B cell (primary cell): Measurements from ENCODE around the gene KLHL25. TPM values are rescaled to one million over a fixed set of nuclear protein-coding genes. Genes with fewer than 3 reads are reported as not detected.
"Not testable (repeated sequence)": the region's sequence is repeated elsewhere in the genome, so short reads cannot be mapped to it uniquely, and the experiment has no call there.

Experiments used
- ATAC-seq: fragments of 200-7000 bp; cut with Tn5 transposase; one replicate; pipeline ENCODE4 v1.10.0; 2021; ENCODE audit warnings: low read depth, mild to moderate bottlenecking, moderate number of reproducible peaks, moderate library complexity
- CTCF ChIA-PET: fragments of 350-600 bp; sonication (Branson Sonifier 250); formaldehyde crosslinking; loops from one replicate; lab custom pipeline; 2021; ENCODE audit warnings: antibody characterized with exemption, inconsistent platforms; lab: Charles Lee
- POLR2A ChIA-PET: fragments of 350-600 bp; sonication (Branson Sonifier 250); formaldehyde crosslinking; loops from one replicate; lab custom pipeline; 2021; ENCODE audit warnings: antibody characterized with exemption; lab: Charles Lee
- DNase-seq: peaks from one replicate; pipeline ENCODE4 v3.0.0; 2013
- H2AFZ ChIP-seq: 2 replicates; pipeline ENCODE4 v1.6.1; 2012; ENCODE audit warnings: mild to moderate bottlenecking, low read depth, low read length; ENCODE audit not compliant: insufficient read depth, poor library complexity, severe bottlenecking
- H3K27ac ChIP-seq, 2 donors: 1 replicate in 1 of 2; 2 replicates in 1 of 2; pipeline ENCODE4 v1.5.1; 2012 to 2013; ENCODE audit warnings: low read length in 2 of 2, mild to moderate bottlenecking in 2 of 2, moderate library complexity in 1 of 2
- H3K27me3 ChIP-seq, 4 experiments: fragments of 200-600 bp in 1 of 4; sonication (generic) in 1 of 4; replicated peaks in 1 of 4; 1 replicate in 2 of 4; 2 replicates in 2 of 4; pipeline versions ENCODE4 v1.6.1 to v1.7.0; 2013 to 2016; ENCODE audit warnings: low read length in 3 of 4, mild to moderate bottlenecking in 2 of 4, mixed read lengths in 1 of 4, moderate library complexity in 1 of 4; ENCODE audit not compliant: insufficient read depth in 4 of 4, control insufficient read depth in 3 of 4; ENCODE audit errors: control extremely low read depth in 1 of 4
- H3K36me3 ChIP-seq, 2 experiments: replicated peaks in 1 of 2; 1 replicate in 1 of 2; 2 replicates in 1 of 2; pipeline versions ENCODE4 v1.6.1 to v1.7.1; 2013; ENCODE audit warnings: low read length in 1 of 2; ENCODE audit not compliant: insufficient read depth in 2 of 2, control insufficient read depth in 1 of 2; ENCODE audit errors: control extremely low read depth in 1 of 2, extremely low read depth in 1 of 2
- H3K4me1 ChIP-seq, 2 donors: fragments of 200-600 bp in 1 of 2; sonication (generic) in 1 of 2; 1 replicate in 1 of 2; 2 replicates in 1 of 2; pipeline versions ENCODE4 v1.5.1 to v1.6.1; 2013 to 2017; ENCODE audit warnings: low read length in 2 of 2; ENCODE audit not compliant: control insufficient read depth in 2 of 2, insufficient read depth in 2 of 2
- H3K4me2 ChIP-seq: replicated peaks from 2 replicates; pipeline ENCODE3; 2012; ENCODE audit warnings: mild to moderate bottlenecking, low read depth, low read length; ENCODE audit not compliant: poor library complexity, severe bottlenecking
- H3K4me3 ChIP-seq, 5 experiments: fragments of 200-600 bp in 1 of 5; sonication (generic) in 1 of 5; 1 replicate in 3 of 5; 2 replicates in 2 of 5; pipeline versions ENCODE4 v1.5.1 to v1.7.0; 2011 to 2016; ENCODE audit warnings: low read length in 4 of 5, mild to moderate bottlenecking in 4 of 5, low read depth in 2 of 5, control low read depth in 1 of 5, moderate library complexity in 1 of 5; ENCODE audit not compliant: insufficient read depth in 1 of 5; ENCODE audit errors: control extremely low read depth in 1 of 5, extremely low read depth in 1 of 5
- H3K79me2 ChIP-seq: fragments of 200-600 bp; sonication (generic); one replicate; pipeline ENCODE4 v1.6.0; 2016; ENCODE audit warnings: low read length; ENCODE audit not compliant: control insufficient read depth, insufficient read depth
- H3K9ac ChIP-seq: fragments of 200-600 bp; sonication (generic); 2 replicates; pipeline ENCODE4 v1.6.1; 2017; ENCODE audit warnings: mild to moderate bottlenecking, low read length, moderate library complexity
- H3K9me3 ChIP-seq, 3 donors: one replicate each; pipeline versions ENCODE4 v1.6.1 to v1.7.1; 2013; ENCODE audit warnings: low read length in 2 of 3; ENCODE audit not compliant: control insufficient read depth in 2 of 3, insufficient read depth in 1 of 3; ENCODE audit errors: control extremely low read depth in 1 of 3
- H4K20me1 ChIP-seq: 2 replicates; pipeline ENCODE4 v1.6.0; 2012; ENCODE audit warnings: mild to moderate bottlenecking, low read length; ENCODE audit not compliant: insufficient read depth, control insufficient read depth, poor library complexity, severe bottlenecking
- H3K27ac Mint-ChIP-seq: one replicate; pipeline ENCODE4 v1.8.0; 2021; ENCODE audit warnings: mixed read lengths
- H3K27me3 Mint-ChIP-seq: one replicate; pipeline ENCODE4 v1.8.0; 2021; ENCODE audit warnings: mixed read lengths
- H3K4me1 Mint-ChIP-seq: one replicate; pipeline ENCODE4 v1.8.0; 2021; ENCODE audit warnings: mixed read lengths
- H3K4me3 Mint-ChIP-seq: one replicate; pipeline ENCODE4 v1.8.0; 2021; ENCODE audit warnings: mixed read lengths
- H3K9me3 Mint-ChIP-seq: one replicate; pipeline ENCODE4 v1.8.0; 2022; ENCODE audit warnings: mixed read lengths; ENCODE audit not compliant: insufficient read depth
- CTCF ChIP-seq: fragments of 200-600 bp; IDR thresholded peaks from one replicate; pipeline ENCODE4 v1.8.0; 2022; ENCODE audit warnings: antibody characterized with exemption, mild to moderate bottlenecking
- EZH2 ChIP-seq: IDR thresholded peaks from 2 replicates; pipeline ENCODE4 v1.6.1; 2012; ENCODE audit warnings: borderline replicate concordance, low read depth, mild to moderate bottlenecking, moderate library complexity, low read length; ENCODE audit not compliant: insufficient read depth, poor library complexity, severe bottlenecking
- WGBS: methylation state at CpG from one replicate; pipeline ENCODE4 v1.1.5; 2013; ENCODE audit warnings: missing lambda C conversion rate; ENCODE audit not compliant: insufficient coverage; 5-methylcytosine and 5-hydroxymethylcytosine counted together
- intact Hi-C: fragments of 100-400 bp; cut with micrococcal nuclease; formaldehyde crosslinking; loops from one replicate; pipeline ENCODE4 v1.10.0; 2022
- polyA plus RNA-seq: library from polyadenylated mRNA; depleted of rRNA; stranded (reverse); fragments of >200 nt; gene quantifications from 2 replicates; pipeline ENCODE4 v1.2.3, GENCODE V29; 2012
- total RNA-seq, 2 donors: library from RNA; stranded (reverse); fragments of 120-200 nt in 1 of 2; gene quantifications; 1 replicate in 1 of 2; 2 replicates in 1 of 2; pipeline versions ENCODE4 v1.2.3 to v1.2.4, GENCODE V29; 2013 to 2022

KLHL25 gene
- total and polyA plus RNA-seq, 2 donors (not counting 1 experiment from before 2014, with no cell fraction given), result 1.1 to 3.3 TPM

- no peak for DNase-seq
- H3K4me1 ChIP-seq, result peaks cover 9 to 13% of the 10 kb centered on the region in 2 donors
- ChIA-PET CTCF (no interaction called here), POLR2A (no interaction called here)
- H3K27ac Mint-ChIP-seq, result no peak overlapping the region
- H3K4me1 Mint-ChIP-seq, result peaks cover 14% of the 10 kb centered on the region
- H4K20me1 ChIP-seq, result no peaks in the 10 kb centered on the region
- H3K27ac ChIP-seq, result no peak overlapping the region
- no peak for ATAC-seq
- H3K79me2 ChIP-seq, result peaks cover 2% of the 10 kb centered on the region
- no peak overlapping the region for H3K9ac ChIP-seq
- peaks cover 8% of the 10 kb centered on the region for H3K27me3 Mint-ChIP-seq
- no peaks in the 10 kb centered on the region for H3K36me3 ChIP-seq
- H3K9me3 ChIP-seq, result peaks cover 0 to 3% (median 0%) of the 10 kb centered on the region in 3 donors
- peak overlapping the region; percentile 3 for H3K4me2 ChIP-seq
- no peak overlapping the region for H3K4me3 ChIP-seq
- 98% methylated on average over 3 of the region's 9 CpGs for WGBS
- H3K4me3 Mint-ChIP-seq, result no peak overlapping the region
- intact Hi-C loops, result no loop called here
- H3K27me3 ChIP-seq, result no peaks in the 10 kb centered on the region
- H3K9me3 Mint-ChIP-seq, result no peaks in the 10 kb centered on the region
- TF ChIP-seq EZH2 (no peak), CTCF (no peak)
- no peak overlapping the region for H2AFZ ChIP-seq
These were observed 5.9 kb upstream of the KLHL25 start for GRCh38 chr15:85800478-85801123.

GRCh38 chr15:85796371-85796770 is 1.6 kb upstream of the KLHL25 start:
- peaks cover 33% of the 10 kb centered on the region for H3K4me1 Mint-ChIP-seq
- H3K27ac Mint-ChIP-seq, H3K9me3 Mint-ChIP-seq, H3K27me3 Mint-ChIP-seq, H3K27me3 ChIP-seq, H3K4me3 Mint-ChIP-seq, intact Hi-C loops, POLR2A ChIA-PET, H3K4me2 ChIP-seq, H3K4me3 ChIP-seq, DNase-seq, H2AFZ ChIP-seq, CTCF ChIA-PET, H4K20me1 ChIP-seq, H3K9ac ChIP-seq, H3K9me3 ChIP-seq, ATAC-seq, H3K27ac ChIP-seq, H3K36me3 ChIP-seq: not testable (repeated sequence)
- Histone ChIP-seq H3K79me2 (peaks cover 17% of the 10 kb centered on the region), H3K4me1 (peaks cover 22 to 30% of the 10 kb centered on the region in 2 donors)
- 98% methylated on average over 6 of the region's 7 CpGs for WGBS
